DND-41 (cell line): ENCODE results near the gene DCC.

Experiments
- ATAC-seq: fragments of 200-7000 bp; cut with Tn5 transposase; 3 replicates; pipeline ENCODE4 v1.9.1; 2021; ENCODE audit warnings: low read depth; ENCODE audit not compliant: insufficient read depth
- DNase-seq: peaks from one replicate; pipeline ENCODE4 v3.0.0-alpha.2; 2020
- H2AFZ ChIP-seq: 2 replicates; pipeline ENCODE4 v1.6.0; 2012; ENCODE audit warnings: low read depth, low read length
- H3K27ac ChIP-seq: 2 replicates; pipeline ENCODE4 v1.5.1; 2012; ENCODE audit warnings: low read length, inconsistent platforms
- H3K27me3 ChIP-seq: fragments of 200-600 bp; sonication (generic); 2 replicates; pipeline ENCODE4 v1.6.0; 2012; ENCODE audit warnings: low read length, mild to moderate bottlenecking, inconsistent platforms; ENCODE audit not compliant: insufficient read depth, poor library complexity
- H3K36me3 ChIP-seq: 2 replicates; pipeline ENCODE4 v1.5.1; 2012; ENCODE audit warnings: low read length, inconsistent platforms; ENCODE audit not compliant: insufficient read depth
- H3K4me1 ChIP-seq: 2 replicates; pipeline ENCODE4 v1.5.1; 2012; ENCODE audit warnings: mild to moderate bottlenecking, low read length; ENCODE audit not compliant: insufficient read depth
- H3K4me2 ChIP-seq: 2 replicates; pipeline ENCODE4 v1.6.0; 2012; ENCODE audit warnings: mild to moderate bottlenecking, moderate library complexity, low read length, inconsistent platforms; ENCODE audit not compliant: insufficient read depth
- H3K4me3 ChIP-seq, 2 experiments: fragments of 200-600 bp in 1 of 2; shearing (Covaris generic) in 1 of 2; 2 replicates each; pipeline ENCODE4 v1.5.1; 2012 to 2016; ENCODE audit warnings: inconsistent platforms in 2 of 2, low read length in 2 of 2, mild to moderate bottlenecking in 2 of 2, low read depth in 1 of 2, moderate library complexity in 1 of 2
- H3K79me2 ChIP-seq: 2 replicates; pipeline ENCODE4 v1.6.0; 2012; ENCODE audit warnings: low read length, inconsistent platforms; ENCODE audit not compliant: insufficient read depth
- H3K9ac ChIP-seq: 2 replicates; pipeline ENCODE4 v1.6.0; 2012; ENCODE audit warnings: low read depth, mild to moderate bottlenecking, inconsistent platforms, low read length, moderate library complexity
- H3K9me3 ChIP-seq: 2 replicates; pipeline ENCODE4 v1.5.1; 2012; ENCODE audit warnings: low read length, moderate library complexity, mild to moderate bottlenecking, inconsistent platforms; ENCODE audit not compliant: insufficient read depth, severe bottlenecking
- H4K20me1 ChIP-seq: 2 replicates; pipeline ENCODE4 v1.6.0; 2012; ENCODE audit warnings: low read length; ENCODE audit not compliant: insufficient read depth
- CTCF ChIP-seq: IDR thresholded peaks from 2 replicates; pipeline ENCODE4 v1.5.1; 2012; ENCODE audit warnings: borderline replicate concordance, low read length, moderate library complexity, mild to moderate bottlenecking; ENCODE audit not compliant: poor library complexity, severe bottlenecking; ENCODE audit errors: extremely low read depth
- EZH2 ChIP-seq: IDR thresholded peaks from 3 replicates; pipeline ENCODE4 v1.6.1; 2012; ENCODE audit warnings: borderline replicate concordance, low read depth, mild to moderate bottlenecking, moderate library complexity, low read length, inconsistent platforms; ENCODE audit not compliant: severe bottlenecking

The DCC gene

GRCh38 chr18:53422896-53423295 lies 1082.9 kb downstream of the DCC start:
- no peaks in the 10 kb centered on the region for H3K4me1 ChIP-seq
- no peaks in the 10 kb centered on the region for H3K27me3 ChIP-seq
- H3K4me2 ChIP-seq: no peak overlapping the region
- DNase-seq (no peak), ATAC-seq (no peak)
- no peak overlapping the region for H3K9ac ChIP-seq
- no peaks in the 10 kb centered on the region for H3K9me3 ChIP-seq
- TF ChIP-seq CTCF (no peak), EZH2 (no peak)
- H2AFZ ChIP-seq: no peak overlapping the region
- H3K4me3 ChIP-seq: no peak overlapping the region
- no peak overlapping the region for H3K27ac ChIP-seq
- no peaks in the 10 kb centered on the region for H3K36me3 ChIP-seq
- H3K79me2 ChIP-seq: no peaks in the 10 kb centered on the region
- no peaks in the 10 kb centered on the region for H4K20me1 ChIP-seq

GRCh38 chr18:53426666-53427184 lies 1086.7 kb downstream of the DCC start:
- Histone ChIP-seq H4K20me1 (no peaks in the 10 kb centered on the region), H2AFZ (no peak overlapping the region), H3K9me3 (no peaks in the 10 kb centered on the region), H3K4me2 (no peak overlapping the region), H3K9ac (no peak overlapping the region), H3K27me3 (no peaks in the 10 kb centered on the region), H3K36me3 (no peaks in the 10 kb centered on the region), H3K4me1 (no peaks in the 10 kb centered on the region), H3K27ac (no peak overlapping the region), H3K79me2 (no peaks in the 10 kb centered on the region), H3K4me3 (no peak overlapping the region)
- DNase-seq (no peak), ATAC-seq (no peak)
- TF ChIP-seq EZH2: no peak
- no peak for TF ChIP-seq CTCF

- H4K20me1 ChIP-seq: no peaks in the 10 kb centered on the region
- H3K27ac ChIP-seq: no peak overlapping the region
- no peaks in the 10 kb centered on the region for H3K9me3 ChIP-seq
- H3K4me1 ChIP-seq: no peaks in the 10 kb centered on the region
- H3K79me2 ChIP-seq: no peaks in the 10 kb centered on the region
- no peak overlapping the region for H3K9ac ChIP-seq
- no peaks in the 10 kb centered on the region for H3K27me3 ChIP-seq
- no peak overlapping the region for H3K4me3 ChIP-seq
- H2AFZ ChIP-seq: no peak overlapping the region
- ATAC-seq (no peak), DNase-seq (no peak)
- no peak overlapping the region for H3K4me2 ChIP-seq
- H3K36me3 ChIP-seq: no peaks in the 10 kb centered on the region
- TF ChIP-seq EZH2: no peak
- TF ChIP-seq CTCF: no peak
These were observed 1101.9 kb downstream of the DCC start for GRCh38 chr18:53441761-53442414.
